ENCODE results near the gene PLD1.

The PLD1 gene

GRCh38 chr3:171834461-171834801 lies 24.1 kb upstream of the PLD1 start:
- Histone ChIP-seq H3K9ac (ENCODE audit: low read length) (no peak overlapping the region), H3K4me1 (ENCODE audit: control insufficient read depth, insufficient read depth, low read length) (peaks cover 8% of the 10 kb centered on the region), H3K27me3 (ENCODE audit: control insufficient read depth, insufficient read depth, low read length) (no peaks in the 10 kb centered on the region), H3K27ac (ENCODE audit: low read depth, low read length) (no peak overlapping the region), H3K36me3 (ENCODE audit: control insufficient read depth, insufficient read depth, low read length) (no peaks in the 10 kb centered on the region), H3K4me3 (ENCODE audit: low read length) (no peak overlapping the region)

DNA sequence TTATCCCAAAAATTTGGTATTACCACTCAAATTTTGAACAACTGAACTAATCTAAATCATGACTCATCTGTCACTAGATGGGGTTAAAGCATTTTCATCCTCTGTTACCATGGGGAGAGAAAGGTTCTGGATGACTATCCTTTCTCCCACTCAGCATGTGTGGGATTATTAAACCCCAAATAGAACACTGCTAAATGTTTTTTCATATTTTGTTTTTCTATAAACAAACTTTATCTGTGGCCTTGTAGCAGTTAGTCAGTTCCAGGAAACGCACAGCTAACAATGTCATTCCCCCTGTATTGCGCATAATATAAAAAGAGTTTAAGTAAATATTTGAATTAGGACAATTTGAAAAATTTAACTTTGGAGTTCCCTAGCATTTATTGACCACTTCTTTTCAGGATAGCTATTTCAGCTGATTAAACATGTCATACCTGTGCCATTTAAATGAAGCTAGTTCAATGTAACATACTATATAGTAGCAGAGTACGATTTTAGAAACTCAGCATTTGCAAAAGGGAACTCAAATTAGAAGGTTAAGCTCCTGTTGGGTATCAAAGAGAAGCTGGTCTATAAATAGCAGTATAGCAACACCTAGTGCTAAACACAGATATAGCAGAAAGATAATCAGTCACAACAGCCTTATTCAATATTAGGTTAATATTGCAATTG lies 23.6 kb upstream of the PLD1 start:
- no peak overlapping the region for H3K4me3 ChIP-seq (ENCODE audit: low read length)
- no peaks in the 10 kb centered on the region for H3K27me3 ChIP-seq (ENCODE audit: control insufficient read depth, insufficient read depth, low read length)
- H3K9ac ChIP-seq (ENCODE audit: low read length), result no peak overlapping the region
- peaks cover 8% of the 10 kb centered on the region for H3K4me1 ChIP-seq (ENCODE audit: control insufficient read depth, insufficient read depth, low read length)
- no peak overlapping the region for H3K27ac ChIP-seq (ENCODE audit: low read depth, low read length)
- no peaks in the 10 kb centered on the region for H3K36me3 ChIP-seq (ENCODE audit: control insufficient read depth, insufficient read depth, low read length)

GRCh38 chr3:171832989-171833388 lies 22.7 kb upstream of the PLD1 start:
- peaks cover 8% of the 10 kb centered on the region for H3K4me1 ChIP-seq (ENCODE audit: control insufficient read depth, insufficient read depth, low read length)
- H3K27ac ChIP-seq (ENCODE audit: low read depth, low read length), result no peak overlapping the region
- no peaks in the 10 kb centered on the region for H3K27me3 ChIP-seq (ENCODE audit: control insufficient read depth, insufficient read depth, low read length)
- H3K9ac ChIP-seq (ENCODE audit: low read length), result no peak overlapping the region
- H3K4me3 ChIP-seq (ENCODE audit: low read length), result no peak overlapping the region
- no peaks in the 10 kb centered on the region for H3K36me3 ChIP-seq (ENCODE audit: control insufficient read depth, insufficient read depth, low read length)

- H3K4me1 ChIP-seq (ENCODE audit: control insufficient read depth, insufficient read depth, low read length), result peaks cover 4% of the 10 kb centered on the region
- H3K36me3 ChIP-seq (ENCODE audit: control insufficient read depth, insufficient read depth, low read length), result no peaks in the 10 kb centered on the region
- no peaks in the 10 kb centered on the region for H3K27me3 ChIP-seq (ENCODE audit: control insufficient read depth, insufficient read depth, low read length)
- no peak overlapping the region for H3K9ac ChIP-seq (ENCODE audit: low read length)
- no peak overlapping the region for H3K4me3 ChIP-seq (ENCODE audit: low read length)
- no peak overlapping the region for H3K27ac ChIP-seq (ENCODE audit: low read depth, low read length)
These were observed 21.7 kb upstream of the PLD1 start for GRCh38 chr3:171831936-171832335.

DNA sequence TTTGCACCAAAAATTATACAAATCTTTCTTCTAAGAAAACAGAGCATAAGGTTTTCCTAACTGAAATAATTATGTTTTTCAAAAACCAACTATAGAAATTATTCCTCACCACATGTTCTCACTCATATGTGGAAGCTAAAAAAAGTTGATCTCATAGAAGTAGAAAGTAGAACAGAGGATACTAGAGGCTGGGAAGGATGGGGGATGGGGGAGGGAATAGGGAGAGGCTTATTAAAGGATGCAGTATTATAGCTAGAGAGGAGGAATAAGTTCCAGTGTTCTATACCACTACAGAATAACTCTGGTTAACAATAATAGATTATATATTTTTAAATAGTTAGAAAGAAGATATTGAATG lies 20.2 kb upstream of the PLD1 start:
- Histone ChIP-seq H3K36me3 (ENCODE audit: control insufficient read depth, insufficient read depth, low read length) (no peaks in the 10 kb centered on the region), H3K27me3 (ENCODE audit: control insufficient read depth, insufficient read depth, low read length) (no peaks in the 10 kb centered on the region), H3K27ac (ENCODE audit: low read depth, low read length) (no peak overlapping the region), H3K4me3 (ENCODE audit: low read length) (no peak overlapping the region), H3K9ac (ENCODE audit: low read length) (no peak overlapping the region), H3K4me1 (ENCODE audit: control insufficient read depth, insufficient read depth, low read length) (peaks cover 4% of the 10 kb centered on the region)

- no peak overlapping the region for H3K4me3 ChIP-seq (ENCODE audit: low read length)
- no peaks in the 10 kb centered on the region for H3K27me3 ChIP-seq (ENCODE audit: control insufficient read depth, insufficient read depth, low read length)
- no peak overlapping the region for H3K9ac ChIP-seq (ENCODE audit: low read length)
- no peaks in the 10 kb centered on the region for H3K36me3 ChIP-seq (ENCODE audit: control insufficient read depth, insufficient read depth, low read length)
- peaks cover 4% of the 10 kb centered on the region for H3K4me1 ChIP-seq (ENCODE audit: control insufficient read depth, insufficient read depth, low read length)
- H3K27ac ChIP-seq (ENCODE audit: low read depth, low read length), result no peak overlapping the region
These were observed 19.7 kb upstream of the PLD1 start for GRCh38 chr3:171829841-171830517.

DNA sequence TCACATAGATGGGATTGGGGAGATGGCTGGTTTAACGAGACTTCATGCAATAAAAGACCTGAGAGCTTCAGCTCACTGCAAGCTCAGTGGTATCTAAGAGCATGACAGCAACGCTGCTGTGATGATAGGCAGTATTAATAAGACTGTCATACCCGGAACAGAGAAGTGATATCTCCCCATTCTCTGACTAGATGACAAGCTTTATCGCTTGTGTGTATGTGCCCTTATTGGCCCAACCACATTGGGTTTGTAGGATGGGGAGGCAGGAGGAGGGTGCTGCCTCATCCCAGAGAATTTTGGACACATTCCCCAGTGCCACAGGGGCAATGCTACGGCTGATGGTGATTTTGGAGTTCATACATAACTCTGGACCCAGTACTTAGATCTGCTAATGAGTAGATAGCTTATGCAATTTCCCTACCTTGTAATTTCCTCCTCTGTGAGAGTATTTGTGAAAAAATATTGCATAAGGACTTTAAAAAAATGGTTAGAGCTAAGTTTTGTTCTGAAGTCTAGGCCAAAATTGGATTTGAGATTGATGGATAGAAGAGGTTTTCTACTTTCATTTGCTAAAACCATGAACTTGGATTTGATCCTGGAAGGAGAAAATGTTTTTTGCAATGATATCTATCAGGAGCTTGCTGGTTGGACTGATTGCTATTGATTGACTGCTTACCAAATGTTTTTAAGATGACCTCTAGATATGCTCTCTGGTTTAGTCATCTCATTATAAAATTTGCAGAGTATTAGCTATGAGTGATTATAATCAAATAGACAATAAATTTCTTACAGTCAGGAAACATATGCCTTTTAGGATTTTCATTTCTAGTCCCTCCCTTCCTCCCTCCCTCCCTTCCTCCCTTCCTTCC lies 18.9 kb upstream of the PLD1 start:
- Histone ChIP-seq H3K4me1 (ENCODE audit: control insufficient read depth, insufficient read depth, low read length) (peaks cover 2% of the 10 kb centered on the region), H3K27ac (ENCODE audit: low read depth, low read length) (no peak overlapping the region), H3K36me3 (ENCODE audit: control insufficient read depth, insufficient read depth, low read length) (no peaks in the 10 kb centered on the region), H3K9ac (ENCODE audit: low read length) (no peak overlapping the region), H3K27me3 (ENCODE audit: control insufficient read depth, insufficient read depth, low read length) (no peaks in the 10 kb centered on the region), H3K4me3 (ENCODE audit: low read length) (no peak overlapping the region)

DNA sequence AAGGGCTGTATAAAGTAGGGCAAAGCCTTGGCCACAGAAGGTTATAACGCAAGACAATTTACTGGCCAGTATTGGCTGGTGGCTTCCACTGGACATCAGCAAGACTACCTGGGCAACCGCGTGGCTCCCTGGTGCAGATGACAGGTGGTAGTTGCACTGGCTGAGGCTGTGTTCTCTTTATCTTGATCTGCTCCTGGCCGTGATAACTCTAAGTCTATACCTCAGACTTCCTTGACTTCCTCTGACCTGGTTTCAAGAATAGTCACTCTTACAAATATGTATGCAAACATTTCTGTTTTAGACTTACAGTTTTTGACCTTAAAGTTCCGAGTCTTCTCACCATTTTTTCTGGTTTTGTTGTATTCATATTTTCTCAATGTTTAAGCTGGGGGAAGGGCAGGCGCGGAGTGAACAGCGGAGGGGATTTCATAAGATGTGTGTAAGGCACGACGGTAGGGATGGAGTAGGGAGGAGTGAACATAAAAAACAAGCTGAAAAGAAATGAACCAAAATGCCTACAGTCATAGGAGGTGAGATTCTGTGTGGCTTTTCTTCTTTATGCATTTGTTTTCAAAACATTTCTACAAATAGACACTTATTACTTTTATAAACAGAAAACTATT lies 17.7 kb upstream of the PLD1 start:
- Histone ChIP-seq H3K27ac (ENCODE audit: low read depth, low read length) (no peak overlapping the region), H3K4me1 (ENCODE audit: control insufficient read depth, insufficient read depth, low read length) (no peaks in the 10 kb centered on the region), H3K36me3 (ENCODE audit: control insufficient read depth, insufficient read depth, low read length) (no peaks in the 10 kb centered on the region), H3K4me3 (ENCODE audit: low read length) (no peak overlapping the region), H3K27me3 (ENCODE audit: control insufficient read depth, insufficient read depth, low read length) (no peaks in the 10 kb centered on the region), H3K9ac (ENCODE audit: low read length) (no peak overlapping the region)

- no peaks in the 10 kb centered on the region for H3K4me1 ChIP-seq (ENCODE audit: control insufficient read depth, insufficient read depth, low read length)
These were observed 17.1 kb upstream of the PLD1 start for GRCh38 chr3:171827385-171827784.

GRCh38 chr3:171825222-171825828 lies 15.0 kb upstream of the PLD1 start:
- H3K9ac ChIP-seq (ENCODE audit: low read length), result no peak overlapping the region
- no peak overlapping the region for H3K4me3 ChIP-seq (ENCODE audit: low read length)
- no peaks in the 10 kb centered on the region for H3K36me3 ChIP-seq (ENCODE audit: control insufficient read depth, insufficient read depth, low read length)
- no peaks in the 10 kb centered on the region for H3K4me1 ChIP-seq (ENCODE audit: control insufficient read depth, insufficient read depth, low read length)
- H3K27ac ChIP-seq (ENCODE audit: low read depth, low read length), result no peak overlapping the region
- no peaks in the 10 kb centered on the region for H3K27me3 ChIP-seq (ENCODE audit: control insufficient read depth, insufficient read depth, low read length)

More at GRCh38 chr3:171827385-171827784, 17.1 kb upstream of the PLD1 start:
- H3K27ac ChIP-seq (ENCODE audit: low read depth, low read length), result no peak overlapping the region
- H3K36me3 ChIP-seq (ENCODE audit: control insufficient read depth, insufficient read depth, low read length), result no peaks in the 10 kb centered on the region
- no peak overlapping the region for H3K9ac ChIP-seq (ENCODE audit: low read length)
- H3K4me3 ChIP-seq (ENCODE audit: low read length), result no peak overlapping the region
- no peaks in the 10 kb centered on the region for H3K27me3 ChIP-seq (ENCODE audit: control insufficient read depth, insufficient read depth, low read length)

DNA sequence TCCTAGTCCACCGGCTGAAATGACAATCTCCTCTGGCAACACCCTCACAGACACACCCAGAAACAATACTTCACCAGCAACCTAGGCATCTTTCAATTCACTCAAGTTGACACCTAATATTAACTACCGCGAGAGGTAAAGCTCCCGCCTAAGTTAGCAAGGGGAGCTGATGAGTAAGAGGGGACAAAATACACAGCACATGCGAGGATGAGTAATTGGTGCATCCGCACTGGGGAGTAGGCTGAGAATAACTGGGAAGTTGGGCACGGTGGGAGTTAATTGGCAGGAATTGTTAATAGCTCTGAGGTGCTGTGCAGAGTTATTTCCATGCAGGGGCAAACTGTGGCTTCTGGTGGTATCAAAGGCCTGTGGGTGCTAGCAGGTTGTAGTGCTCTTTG lies 14.5 kb upstream of the PLD1 start:
- Histone ChIP-seq H3K27ac (ENCODE audit: low read depth, low read length) (no peak overlapping the region), H3K4me3 (ENCODE audit: low read length) (no peak overlapping the region), H3K4me1 (ENCODE audit: control insufficient read depth, insufficient read depth, low read length) (no peaks in the 10 kb centered on the region), H3K36me3 (ENCODE audit: control insufficient read depth, insufficient read depth, low read length) (no peaks in the 10 kb centered on the region), H3K27me3 (ENCODE audit: control insufficient read depth, insufficient read depth, low read length) (no peaks in the 10 kb centered on the region), H3K9ac (ENCODE audit: low read length) (no peak overlapping the region)

- Histone ChIP-seq H3K36me3 (ENCODE audit: control insufficient read depth, insufficient read depth, low read length) (no peaks in the 10 kb centered on the region), H3K9ac (ENCODE audit: low read length) (no peak overlapping the region), H3K27ac (ENCODE audit: low read depth, low read length) (no peak overlapping the region), H3K27me3 (ENCODE audit: control insufficient read depth, insufficient read depth, low read length) (no peaks in the 10 kb centered on the region), H3K4me1 (ENCODE audit: control insufficient read depth, insufficient read depth, low read length) (no peaks in the 10 kb centered on the region), H3K4me3 (ENCODE audit: low read length) (no peak overlapping the region)
These were observed 13.8 kb upstream of the PLD1 start for GRCh38 chr3:171824116-171824515.

Data from rectal smooth muscle tissue (tissue), 1 donor.